Activated CD4-positive, alpha-beta T cell treated with anti-CD3 and anti-CD28 coated beads for 36 hours (primary cell): ENCODE data around the gene TXLNB. TPM values are rescaled to one million over a fixed set of nuclear protein-coding genes. Genes with fewer than 3 reads are reported as not detected.
A peak's percentile ranks its signal among the peaks of the same experiment; 100 is the strongest.

Source experiments
- ATAC-seq: fragments of 200-7000 bp; cut with Tn5 transposase; one replicate; pipeline ENCODE4 v1.10.0; 2021; ENCODE audit warnings: mild to moderate bottlenecking, moderate library complexity
- CTCF ChIA-PET: fragments of 350-600 bp; sonication (Branson Sonifier 250); formaldehyde crosslinking; loops from one replicate; lab custom pipeline; 2021; ENCODE audit warnings: antibody characterized with exemption; lab: Charles Lee
- POLR2A ChIA-PET: fragments of 350-600 bp; sonication (Branson Sonifier 250); formaldehyde crosslinking; loops from one replicate; lab custom pipeline; 2021; ENCODE audit warnings: antibody characterized with exemption, inconsistent platforms; lab: Charles Lee
- DNase-seq: peaks from one replicate; pipeline ENCODE4 v3.0.0-alpha.2; 2020
- H3K27ac Mint-ChIP-seq: one replicate; pipeline ENCODE4 v1.8.0; 2021; ENCODE audit warnings: mixed read lengths
- H3K27me3 Mint-ChIP-seq: one replicate; pipeline ENCODE4 v1.8.0; 2021; ENCODE audit warnings: mixed read lengths
- H3K36me3 Mint-ChIP-seq: one replicate; pipeline ENCODE4 v1.8.0; 2021; ENCODE audit warnings: low read depth, mixed read lengths
- H3K4me1 Mint-ChIP-seq: one replicate; pipeline ENCODE4 v1.8.0; 2021; ENCODE audit warnings: mixed read lengths
- H3K4me3 Mint-ChIP-seq: one replicate; pipeline ENCODE4 v1.8.0; 2021; ENCODE audit warnings: mild to moderate bottlenecking, moderate library complexity, mixed read lengths
- H3K9me3 Mint-ChIP-seq: one replicate; pipeline ENCODE4 v1.8.0; 2021; ENCODE audit warnings: low read depth, mixed read lengths
- intact Hi-C, 2 experiments: fragments of 100-400 bp; cut with DNase I in 1 of 2; cut with micrococcal nuclease in 1 of 2; formaldehyde crosslinking; loops; one replicate each; pipeline versions ENCODE4 v1.14.2 to v1.15.1; 2022 to 2024; cut with DNase I, micrococcal nuclease
- total RNA-seq, 2 experiments: library from RNA; stranded (reverse); gene quantifications; one replicate each; pipeline ENCODE4 v1.2.3, GENCODE V29; 2021

The TXLNB gene
- total RNA-seq, 2 experiments from 2014 or later: 0.26 to 0.27 TPM

GRCh38 chr6:139204978-139205377 is 86.8 kb downstream of the TXLNB start:
- ChIA-PET CTCF (interaction anchor here (1.1 kb wide), 2 partner anchors 14 to 25 kb away, joined by 3 read pairs; no protein-coding TSS in a partner anchor), POLR2A (interaction anchor here (0.6 kb wide), 1 partner anchor 33 kb away, joined by 5 read pairs; no protein-coding TSS in a partner anchor)
- peaks cover 22% of the 10 kb centered on the region for H3K36me3 Mint-ChIP-seq
- H3K4me1 Mint-ChIP-seq: peaks cover 4% of the 10 kb centered on the region
- intact Hi-C loops: no loop called here
- H3K27ac Mint-ChIP-seq: no peak overlapping the region
- peaks cover 32% of the 10 kb centered on the region for H3K9me3 Mint-ChIP-seq
- H3K4me3 Mint-ChIP-seq: no peak overlapping the region
- H3K27me3 Mint-ChIP-seq: no peaks in the 10 kb centered on the region
- ATAC-seq (no peak), DNase-seq (peak; percentile 43)

- POLR2A ChIA-PET: no interaction called here
- intact Hi-C loops: no loop called here
- no peak for ATAC-seq
- CTCF ChIA-PET: interaction anchor here (0.6 to 1.1 kb wide), 2 partner anchors 18 to 406 kb away, joined by 4 read pairs; no protein-coding TSS in a partner anchor
- H3K27me3 Mint-ChIP-seq: no peaks in the 10 kb centered on the region
- H3K4me3 Mint-ChIP-seq: no peak overlapping the region
- H3K36me3 Mint-ChIP-seq: peaks cover 9% of the 10 kb centered on the region
- H3K9me3 Mint-ChIP-seq: peaks cover 7% of the 10 kb centered on the region
- no peak for DNase-seq
- no peak overlapping the region for H3K27ac Mint-ChIP-seq
- H3K4me1 Mint-ChIP-seq: peaks cover 2% of the 10 kb centered on the region
These were observed 90.4 kb downstream of the TXLNB start for GRCh38 chr6:139201378-139201777.

GRCh38 chr6:139198529-139199288 is 93.1 kb downstream of the TXLNB start:
- H3K4me3 Mint-ChIP-seq: no peak overlapping the region
- no peak overlapping the region for H3K27ac Mint-ChIP-seq
- intact Hi-C loops: no loop called here
- no peaks in the 10 kb centered on the region for H3K36me3 Mint-ChIP-seq
- DNase-seq (no peak), ATAC-seq (no peak)
- CTCF ChIA-PET: interaction anchor here (0.6 kb wide), 2 partner anchors 20 to 22 kb away, joined by 3 read pairs; no protein-coding TSS in a partner anchor
- no peaks in the 10 kb centered on the region for H3K9me3 Mint-ChIP-seq
- H3K4me1 Mint-ChIP-seq: peaks cover 2% of the 10 kb centered on the region
- POLR2A ChIA-PET: interaction anchor here (0.7 kb wide), 1 partner anchor 378 kb away, joined by 3 read pairs; no protein-coding TSS in a partner anchor
- no peaks in the 10 kb centered on the region for H3K27me3 Mint-ChIP-seq

GRCh38 chr6:139194740-139195139 is 97.1 kb downstream of the TXLNB start:
- intact Hi-C loops: no loop called here
- Mint-ChIP-seq H3K9me3 (no peaks in the 10 kb centered on the region), H3K4me3 (no peak overlapping the region), H3K4me1 (no peaks in the 10 kb centered on the region), H3K27ac (no peak overlapping the region), H3K27me3 (no peaks in the 10 kb centered on the region), H3K36me3 (no peaks in the 10 kb centered on the region)
- POLR2A ChIA-PET: no interaction called here
- CTCF ChIA-PET: interaction anchor here (2.6 kb wide), 1 partner anchor 24 kb away, joined by 10 read pairs; no protein-coding TSS in a partner anchor
- DNase-seq: no peak
- no peak for ATAC-seq

Other genes with a start within 250 kb of the TXLNB start
- gene HECA, start 156.9 kb downstream of the TXLNB start, total RNA-seq: 10 to 100 TPM; 51.6 to 63.4 TPM
- gene CITED2, start 82.7 kb upstream of the TXLNB start, total RNA-seq: 10 to 100 TPM; 45.1 to 58.1 TPM